ENCODE data around the gene DCAF11.
"Not testable (repeated sequence)": the region's sequence is repeated elsewhere in the genome, so short reads cannot be mapped to it uniquely, and the experiment has no call there.

The DCAF11 gene

DNA sequence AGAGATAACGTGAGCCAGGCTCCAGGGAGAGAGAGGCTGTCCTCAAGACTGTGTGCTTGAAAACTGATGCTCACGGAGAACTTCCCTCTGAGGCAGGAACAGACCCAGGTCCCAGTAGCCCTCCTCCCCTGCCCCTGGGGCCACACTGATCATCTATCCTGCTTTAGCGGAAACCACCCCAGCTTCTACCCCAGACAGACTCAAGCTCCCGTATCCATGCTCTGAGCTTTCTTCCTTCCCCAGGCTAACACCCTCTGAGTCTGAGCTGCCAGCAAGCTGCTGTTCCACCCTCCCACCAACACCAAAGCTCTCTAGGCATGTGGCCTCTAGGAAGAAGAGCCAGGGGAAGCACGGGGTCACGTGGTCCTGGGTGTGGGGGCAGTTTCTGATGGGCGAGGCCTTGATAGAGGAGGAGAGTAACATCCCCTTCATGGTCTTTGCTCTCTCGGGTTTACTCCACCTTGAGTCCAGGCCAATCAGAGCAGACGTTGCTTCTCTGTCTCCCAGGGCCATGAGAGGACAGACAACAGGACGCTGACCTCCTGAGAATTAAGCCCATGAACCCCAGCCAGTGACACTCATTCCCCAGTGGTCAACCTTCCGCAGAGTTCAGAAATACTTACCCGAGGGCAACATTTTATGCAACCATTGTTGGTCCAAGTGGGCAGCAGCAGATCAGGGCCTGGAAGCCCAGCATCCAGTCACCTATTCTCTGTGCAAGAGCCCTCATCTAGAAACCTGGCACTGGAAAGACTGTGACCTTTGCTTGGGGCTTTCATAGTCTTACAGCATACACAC is 19.1 kb upstream of the DCAF11 start:
- no peak for DNase-seq (ENCODE audit: low read depth in 2 of 2, low spot score in 1 of 2)

DNA sequence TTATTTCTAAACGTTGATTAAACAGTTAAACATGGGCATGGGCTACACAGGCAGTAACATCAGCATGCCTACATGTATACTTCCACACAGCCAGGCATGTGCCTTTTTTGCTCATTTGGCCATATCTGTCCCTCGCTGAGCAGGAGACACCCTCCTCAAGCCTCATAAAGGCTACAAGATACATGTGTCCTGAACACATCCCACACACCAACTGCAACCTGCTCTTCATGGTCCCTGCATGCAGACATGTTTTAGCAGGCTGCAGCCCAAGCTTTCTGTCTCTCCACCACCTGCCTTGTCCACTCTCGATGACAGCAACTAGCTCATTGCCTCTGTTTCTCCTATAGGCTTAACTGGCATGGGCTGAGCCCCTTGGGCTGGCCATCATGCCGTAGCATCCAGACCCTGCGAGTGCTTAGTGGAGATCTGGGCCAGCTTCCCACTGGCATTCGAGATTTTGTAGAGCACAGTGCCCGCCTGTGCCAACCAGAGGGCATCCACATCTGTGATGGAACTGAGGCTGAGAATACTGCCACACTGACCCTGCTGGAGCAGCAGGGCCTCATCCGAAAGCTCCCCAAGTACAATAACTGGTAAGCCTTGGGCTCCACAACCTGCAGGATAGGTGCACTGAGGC is 17.9 kb upstream of the DCAF11 start:
- no peak for DNase-seq (ENCODE audit: low read depth in 2 of 2, low spot score in 1 of 2)

DNA sequence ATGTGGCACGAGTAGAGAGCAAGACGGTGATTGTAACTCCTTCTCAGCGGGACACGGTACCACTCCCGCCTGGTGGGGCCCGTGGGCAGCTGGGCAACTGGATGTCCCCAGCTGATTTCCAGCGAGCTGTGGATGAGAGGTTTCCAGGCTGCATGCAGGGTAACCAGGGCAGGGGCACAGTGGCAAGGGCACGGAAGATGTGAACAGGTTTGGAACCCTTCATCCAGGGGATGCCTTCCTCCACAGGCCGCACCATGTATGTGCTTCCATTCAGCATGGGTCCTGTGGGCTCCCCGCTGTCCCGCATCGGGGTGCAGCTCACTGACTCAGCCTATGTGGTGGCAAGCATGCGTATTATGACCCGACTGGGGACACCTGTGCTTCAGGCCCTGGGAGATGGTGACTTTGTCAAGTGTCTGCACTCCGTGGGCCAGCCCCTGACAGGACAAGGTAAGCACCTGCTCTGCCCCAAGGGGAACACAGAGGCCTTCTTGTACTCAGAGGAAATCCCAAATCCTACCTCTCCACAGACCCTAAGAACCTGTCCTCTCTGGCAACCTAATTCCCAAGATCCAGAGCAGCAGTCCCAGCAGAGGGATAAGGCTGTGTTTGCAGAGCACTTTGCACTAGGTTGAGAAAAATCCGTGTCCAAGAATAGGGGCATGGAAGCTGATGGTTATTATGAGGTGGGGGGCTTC is 16.2 kb upstream of the DCAF11 start:
- no peak for DNase-seq (ENCODE audit: low read depth in 2 of 2, low spot score in 1 of 2)

DNA sequence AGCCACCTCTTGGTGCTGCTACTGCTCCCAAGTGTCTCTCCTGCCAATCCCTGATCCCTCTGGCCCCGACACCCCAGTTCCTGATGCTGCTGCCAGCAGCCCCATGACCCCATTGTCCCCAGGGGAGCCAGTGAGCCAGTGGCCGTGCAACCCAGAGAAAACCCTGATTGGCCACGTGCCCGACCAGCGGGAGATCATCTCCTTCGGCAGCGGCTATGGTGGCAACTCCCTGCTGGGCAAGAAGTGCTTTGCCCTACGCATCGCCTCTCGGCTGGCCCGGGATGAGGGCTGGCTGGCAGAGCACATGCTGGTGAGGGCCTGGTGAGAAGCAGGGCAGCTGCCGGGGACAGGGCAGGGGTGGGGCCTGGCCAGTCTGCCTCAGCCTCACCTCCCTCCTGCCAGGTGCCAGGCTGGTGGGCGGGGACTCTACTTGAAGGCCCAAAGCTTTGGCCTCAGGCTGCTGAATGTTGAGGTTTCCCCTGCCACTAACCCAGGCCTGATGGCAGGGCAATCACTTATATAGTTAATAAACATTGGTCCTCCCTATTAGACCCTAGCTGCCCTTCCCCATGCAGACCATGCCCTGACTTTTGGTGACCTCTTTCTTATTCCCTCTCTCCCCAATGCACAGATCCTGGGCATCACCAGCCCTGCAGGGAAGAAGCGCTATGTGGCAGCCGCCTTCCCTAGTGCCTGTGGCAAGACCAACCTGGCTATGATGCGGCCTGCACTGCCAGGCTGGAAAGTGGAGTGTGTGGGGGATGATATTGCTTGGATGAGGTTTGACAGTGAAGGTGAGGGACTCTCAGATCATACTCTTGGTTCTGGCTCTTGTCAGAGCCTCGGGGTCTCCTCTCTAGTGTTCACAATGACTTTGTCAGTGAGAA is 15.4 kb upstream of the DCAF11 start:
- DNase-seq (ENCODE audit: low read depth in 2 of 2, low spot score in 1 of 2): no peak

DNA sequence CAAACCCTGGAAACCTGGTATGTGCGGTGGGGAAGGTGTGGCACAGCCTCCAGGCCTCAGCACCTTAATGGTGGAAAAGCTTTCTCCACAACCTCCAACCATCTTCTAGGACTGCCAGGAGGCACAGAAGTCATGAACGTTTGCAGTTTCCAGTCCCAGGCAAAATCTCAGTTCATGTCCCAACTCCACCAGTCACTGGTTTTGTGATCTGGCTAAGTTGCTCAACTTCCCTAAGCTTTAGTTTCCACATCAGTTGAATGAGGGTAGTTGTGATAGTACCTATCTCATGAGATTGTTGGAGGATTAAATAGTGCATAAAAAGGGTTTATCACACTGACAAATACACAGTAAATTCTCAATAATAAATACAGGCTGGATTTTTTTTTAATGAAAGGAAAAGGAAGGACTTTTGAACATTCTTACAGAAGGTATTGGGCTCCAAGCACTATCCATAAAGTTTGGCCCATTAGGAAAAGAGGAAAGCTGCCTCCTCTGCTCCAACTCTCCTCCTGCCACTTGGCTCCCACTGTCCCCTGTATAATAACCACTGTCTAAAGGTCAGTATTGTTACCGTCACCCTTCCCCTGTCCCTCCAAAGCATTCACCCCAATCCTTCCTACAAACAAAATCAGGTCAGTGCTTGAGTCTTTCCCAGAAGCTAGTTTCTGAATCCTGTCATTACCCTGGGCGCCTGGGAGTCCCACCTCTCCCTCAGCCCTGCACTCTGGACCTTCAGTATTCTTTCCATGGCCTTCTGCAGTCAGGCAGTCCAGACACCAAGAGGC is 14.2 kb upstream of the DCAF11 start:
- no peak for DNase-seq (ENCODE audit: low read depth in 2 of 2, low spot score in 1 of 2)

DNA sequence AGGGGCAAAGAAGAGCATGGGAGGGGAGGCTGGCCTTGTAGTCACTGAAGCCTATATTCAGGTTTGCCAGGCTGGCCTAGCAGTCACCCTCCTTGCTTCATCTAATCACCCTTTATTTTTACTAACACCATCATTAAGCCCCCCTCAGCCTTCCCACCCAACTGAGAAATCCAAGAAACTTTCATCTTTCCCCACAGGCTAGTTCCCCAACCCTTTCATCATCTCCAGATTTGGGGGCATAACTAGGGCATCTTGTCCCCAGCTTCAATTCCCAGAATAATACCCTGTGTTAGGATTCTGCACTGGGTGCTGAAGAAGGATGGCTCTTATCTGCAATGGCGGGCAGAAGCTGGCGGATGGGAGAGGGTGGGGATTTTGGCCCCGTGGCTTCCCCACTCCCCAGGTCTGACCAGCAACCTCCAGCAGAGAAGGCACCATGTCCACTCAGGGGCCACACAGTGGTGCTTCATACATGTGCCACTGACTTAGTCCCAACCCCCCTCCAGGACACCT is 13.5 kb upstream of the DCAF11 start:
- DNase-seq (ENCODE audit: low read depth in 2 of 2, low spot score in 1 of 2): no peak

DNA sequence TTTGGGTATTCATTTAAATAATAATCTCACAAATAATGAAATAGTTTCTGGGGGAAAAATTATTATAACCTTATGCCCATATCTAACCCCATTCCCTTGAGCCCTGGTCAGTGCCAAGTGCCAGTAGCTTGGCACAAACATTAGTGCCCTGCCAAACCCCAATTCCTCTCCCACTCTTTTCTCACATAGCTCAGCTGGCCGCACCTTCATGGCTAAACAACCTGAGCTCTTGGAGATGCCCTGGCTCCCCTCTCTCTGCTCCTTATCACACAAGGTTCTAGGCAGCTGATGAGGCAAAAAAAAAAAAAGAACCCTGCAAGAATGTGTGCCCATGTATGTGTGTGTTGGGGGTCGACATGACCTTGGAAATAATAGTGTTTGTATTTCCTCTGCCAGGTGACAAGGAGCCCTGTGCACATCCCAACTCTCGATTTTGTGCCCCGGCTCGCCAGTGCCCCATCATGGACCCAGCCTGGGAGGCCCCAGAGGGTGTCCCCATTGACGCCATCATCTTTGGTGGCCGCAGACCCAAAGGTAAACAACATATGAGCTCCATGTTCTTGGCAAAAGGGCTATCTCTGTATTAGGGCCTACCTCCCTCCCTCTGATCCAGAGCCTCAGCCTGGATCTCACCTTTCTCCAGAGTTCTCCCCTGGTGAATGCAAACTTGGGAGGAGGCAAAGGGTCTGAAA is 12.1 kb upstream of the DCAF11 start:
- no peak for DNase-seq (ENCODE audit: low read depth in 2 of 2, low spot score in 1 of 2)

DNA sequence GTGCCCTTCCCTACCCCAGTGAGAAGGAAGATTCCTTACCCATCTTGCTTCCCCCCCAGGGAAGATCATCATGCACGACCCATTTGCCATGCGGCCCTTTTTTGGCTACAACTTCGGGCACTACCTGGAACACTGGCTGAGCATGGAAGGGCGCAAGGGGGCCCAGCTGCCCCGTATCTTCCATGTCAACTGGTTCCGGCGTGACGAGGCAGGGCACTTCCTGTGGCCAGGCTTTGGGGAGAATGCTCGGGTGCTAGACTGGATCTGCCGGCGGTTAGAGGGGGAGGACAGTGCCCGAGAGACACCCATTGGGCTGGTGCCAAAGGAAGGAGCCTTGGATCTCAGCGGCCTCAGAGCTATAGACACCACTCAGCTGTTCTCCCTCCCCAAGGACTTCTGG is 11.1 kb upstream of the DCAF11 start:
- DNase-seq (ENCODE audit: low read depth in 2 of 2, low spot score in 1 of 2): no peak

DNA sequence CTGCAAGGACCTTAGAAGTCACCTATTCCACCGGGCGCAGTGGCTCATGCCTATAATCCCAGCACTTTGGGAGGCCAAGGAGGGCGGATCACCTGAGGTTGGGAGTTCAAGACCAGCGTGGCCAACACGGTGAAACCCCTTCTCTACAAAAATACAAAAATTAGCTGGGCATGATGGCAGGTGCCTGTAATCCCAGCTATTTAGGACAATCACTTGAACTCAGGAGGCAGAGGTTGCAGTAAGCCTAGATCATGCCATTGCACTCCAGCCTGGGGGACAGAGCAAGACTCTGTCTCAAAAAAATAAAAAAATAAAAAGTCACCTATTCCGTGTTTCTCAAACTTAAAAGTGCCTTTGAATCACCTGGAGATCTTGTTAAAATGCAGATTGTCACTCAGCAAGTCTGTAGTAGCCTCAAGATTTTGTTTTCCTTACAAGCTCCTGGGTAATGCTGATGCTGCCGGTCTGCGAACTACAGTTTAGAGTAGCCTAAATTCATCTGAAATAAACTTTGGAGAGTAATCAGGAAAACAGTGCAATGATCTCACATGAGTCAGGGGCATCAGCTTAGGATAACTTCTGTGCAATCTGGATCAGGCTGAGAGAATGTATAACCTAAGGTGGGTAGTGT is 8.9 kb upstream of the DCAF11 start:
- DNase-seq (ENCODE audit: low read depth in 2 of 2, low spot score in 1 of 2): not testable (repeated sequence)

DNA sequence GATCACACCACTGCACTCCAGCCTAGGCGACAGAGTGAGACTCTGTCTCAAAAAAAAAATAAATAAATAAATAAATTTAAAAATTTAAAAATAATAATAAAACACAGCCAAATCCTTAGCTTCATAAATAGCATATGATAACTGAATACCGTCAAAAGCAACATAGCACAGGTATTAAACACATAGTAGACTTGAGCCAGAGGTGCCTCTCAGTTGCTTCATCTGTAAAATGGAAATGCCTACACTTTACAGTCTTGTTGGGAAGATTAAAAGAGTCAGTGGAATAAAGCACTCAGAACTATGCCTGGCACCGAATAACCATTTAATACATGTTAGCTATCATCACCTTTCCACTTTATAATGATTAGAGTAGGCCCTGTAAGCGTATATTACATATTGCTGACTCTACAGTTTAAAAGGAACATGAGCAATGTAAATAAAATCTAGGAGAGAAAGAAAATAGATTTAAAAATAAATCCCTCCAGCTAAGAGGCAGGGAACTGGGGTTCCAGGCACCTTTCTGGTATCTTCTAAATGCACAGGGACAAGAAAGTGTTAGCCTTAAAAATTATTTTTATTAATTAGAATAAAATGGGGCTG is 7.8 kb upstream of the DCAF11 start:
- DNase-seq (ENCODE audit: low read depth in 2 of 2, low spot score in 1 of 2): no peak

DNA sequence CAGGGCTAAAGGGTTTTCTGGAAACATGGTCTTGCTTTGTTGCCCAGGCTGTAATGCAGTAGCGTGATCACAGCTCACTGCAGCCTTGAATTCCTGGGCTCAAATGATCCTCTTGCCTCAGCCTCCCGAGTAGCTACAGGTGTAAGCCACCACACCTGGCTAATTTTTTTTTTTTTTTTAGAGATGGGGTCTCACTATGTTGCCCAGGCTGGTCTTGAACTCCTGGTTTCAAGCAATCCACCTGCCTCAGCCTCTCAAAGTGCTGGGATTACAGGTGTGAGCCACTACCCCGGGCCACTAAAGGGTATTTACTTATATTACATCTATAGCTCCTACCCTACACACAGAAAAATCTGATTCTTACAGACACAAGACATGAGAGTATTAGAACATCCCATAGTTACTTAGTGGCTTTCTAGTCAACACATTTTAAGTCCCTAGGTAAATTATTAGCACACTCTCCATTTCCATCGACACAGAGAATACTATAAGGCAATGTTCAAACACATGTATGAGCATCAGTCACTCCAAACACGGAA is 6.2 kb upstream of the DCAF11 start:
- no peak for DNase-seq (ENCODE audit: low read depth in 2 of 2, low spot score in 1 of 2)

DNA sequence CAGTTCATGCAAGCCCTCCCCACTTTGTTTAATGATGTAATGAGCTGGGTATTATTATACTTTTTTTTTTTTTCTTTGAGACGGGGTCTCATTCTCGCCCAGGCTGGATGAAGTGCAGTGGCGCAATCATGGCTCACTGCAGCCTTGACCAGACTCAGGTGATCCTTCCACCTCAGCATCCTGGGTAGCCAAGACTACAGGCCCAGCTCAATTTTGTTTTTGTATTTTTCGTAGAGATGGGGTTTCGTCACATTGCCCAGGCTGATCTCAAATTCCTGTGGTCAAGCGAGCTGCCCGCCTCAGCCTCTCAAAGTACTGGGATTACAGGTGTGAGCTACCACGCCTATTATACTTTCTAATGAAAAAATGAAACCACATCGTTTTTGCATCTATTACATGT is 4.5 kb upstream of the DCAF11 start:
- no peak for DNase-seq (ENCODE audit: low read depth in 2 of 2, low spot score in 1 of 2)

DNA sequence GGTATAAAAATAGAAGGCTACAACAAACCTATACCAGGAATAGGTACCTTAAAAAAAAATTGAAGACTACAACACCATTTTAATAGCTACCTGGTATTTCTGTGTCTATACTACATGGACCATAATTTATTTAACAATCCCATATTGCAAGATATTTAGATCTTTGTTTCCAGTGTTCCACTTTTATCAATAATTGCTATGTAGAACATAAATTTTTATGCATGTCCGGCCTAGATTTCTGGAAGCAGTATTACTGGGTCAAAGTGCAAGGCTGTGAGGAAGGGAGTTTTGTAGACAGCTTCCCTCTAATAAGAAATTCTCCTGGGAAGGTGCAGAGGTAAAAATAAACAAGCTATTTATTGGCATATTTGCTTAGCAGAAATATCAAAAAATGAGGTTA is 4.1 kb upstream of the DCAF11 start:
- DNase-seq (ENCODE audit: low read depth in 2 of 2, low spot score in 1 of 2): no peak

DNA sequence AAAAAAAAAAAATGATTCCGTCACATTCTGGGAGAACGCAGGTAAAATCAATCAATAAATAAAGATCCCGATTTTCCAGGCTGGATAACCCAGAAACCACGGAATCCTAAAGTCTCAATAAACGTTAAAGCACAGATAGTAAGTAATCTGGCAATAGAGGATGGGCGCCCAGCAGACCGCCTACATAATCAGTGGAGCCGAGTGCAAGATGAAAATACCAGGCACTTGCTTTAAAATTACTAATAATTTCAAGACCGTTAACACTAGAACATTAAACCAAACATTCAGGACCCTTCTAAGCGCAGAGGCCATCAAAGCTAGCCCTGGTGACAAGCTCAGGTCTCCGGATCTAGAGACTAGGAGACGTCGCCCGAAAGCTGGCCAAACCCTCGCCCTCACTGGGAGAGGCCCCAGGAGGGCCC is 1.2 kb upstream of the DCAF11 start:
- no peak for DNase-seq (ENCODE audit: low read depth in 2 of 2, low spot score in 1 of 2)

DNA sequence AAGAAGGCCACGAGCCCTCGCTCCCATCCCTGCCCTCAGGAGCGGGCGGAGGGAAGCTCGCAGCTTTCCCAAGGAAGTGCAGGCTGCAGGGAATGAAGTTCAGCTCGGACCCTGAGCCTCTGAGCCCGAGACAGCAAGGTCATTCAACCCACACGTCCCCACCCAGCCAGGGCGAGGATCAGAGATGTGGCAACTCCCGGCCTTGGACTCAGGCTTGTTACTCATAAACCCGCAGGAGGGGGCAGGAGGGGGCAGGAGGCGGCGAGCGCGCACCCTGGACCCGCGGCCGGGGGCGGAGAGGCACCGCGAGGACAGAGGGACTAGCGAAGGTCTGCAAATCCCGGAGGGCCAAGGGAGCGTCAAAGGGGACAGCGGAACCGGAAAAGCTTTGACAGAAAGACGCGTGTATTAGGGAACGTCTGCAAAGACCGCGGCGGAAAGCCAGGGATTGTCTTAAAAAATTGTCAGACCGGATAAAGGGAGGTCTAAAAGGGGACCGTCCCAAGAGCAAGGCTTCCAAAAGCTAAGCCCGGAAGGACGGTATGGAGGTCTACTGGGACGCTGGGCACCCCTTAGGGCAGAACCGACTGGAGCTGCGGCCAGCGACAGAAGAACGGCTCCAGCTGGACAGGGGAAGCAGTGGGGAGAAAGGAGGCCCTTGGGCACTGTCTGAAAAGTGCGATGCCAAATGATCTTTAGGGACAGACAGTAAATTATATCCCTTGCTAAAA is 611 bp upstream of the DCAF11 start:
- peak; percentile 51 to 54 for DNase-seq (ENCODE audit: low read depth in 2 of 2, low spot score in 1 of 2)

DNA sequence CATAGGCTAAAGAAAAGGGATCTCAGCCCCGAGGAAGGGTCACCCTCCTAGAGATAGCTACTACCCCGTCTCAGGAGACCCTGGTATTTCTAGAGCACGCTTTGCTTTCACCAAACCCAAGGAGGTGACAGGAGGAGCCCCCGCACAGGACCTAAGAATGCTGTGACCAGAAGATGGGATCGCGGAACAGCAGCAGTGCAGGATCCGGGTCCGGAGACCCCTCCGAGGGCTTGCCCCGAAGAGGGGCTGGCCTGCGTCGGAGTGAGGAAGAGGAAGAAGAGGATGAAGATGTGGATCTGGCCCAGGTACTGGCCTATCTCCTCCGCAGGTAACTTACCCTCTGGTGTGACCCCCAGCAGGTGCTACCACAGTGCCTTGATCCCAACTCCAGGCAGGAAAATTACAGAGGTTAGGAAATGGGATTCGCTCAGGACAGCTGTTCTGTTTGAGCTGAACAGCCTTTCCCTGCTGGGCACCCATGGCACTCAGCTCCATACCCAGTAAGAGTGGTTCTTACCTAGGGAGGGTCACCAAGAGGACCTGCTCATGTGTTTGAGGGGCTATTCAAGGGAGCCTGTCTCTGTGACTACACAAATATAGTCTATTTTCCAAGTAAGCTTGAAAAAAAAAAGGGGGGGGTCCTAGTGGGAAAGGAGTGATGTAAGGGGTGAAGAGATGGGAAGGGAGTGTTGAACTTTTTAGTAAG is 998 bp downstream of the DCAF11 start:
- DNase-seq (ENCODE audit: low read depth in 2 of 2, low spot score in 1 of 2): no peak

DNA sequence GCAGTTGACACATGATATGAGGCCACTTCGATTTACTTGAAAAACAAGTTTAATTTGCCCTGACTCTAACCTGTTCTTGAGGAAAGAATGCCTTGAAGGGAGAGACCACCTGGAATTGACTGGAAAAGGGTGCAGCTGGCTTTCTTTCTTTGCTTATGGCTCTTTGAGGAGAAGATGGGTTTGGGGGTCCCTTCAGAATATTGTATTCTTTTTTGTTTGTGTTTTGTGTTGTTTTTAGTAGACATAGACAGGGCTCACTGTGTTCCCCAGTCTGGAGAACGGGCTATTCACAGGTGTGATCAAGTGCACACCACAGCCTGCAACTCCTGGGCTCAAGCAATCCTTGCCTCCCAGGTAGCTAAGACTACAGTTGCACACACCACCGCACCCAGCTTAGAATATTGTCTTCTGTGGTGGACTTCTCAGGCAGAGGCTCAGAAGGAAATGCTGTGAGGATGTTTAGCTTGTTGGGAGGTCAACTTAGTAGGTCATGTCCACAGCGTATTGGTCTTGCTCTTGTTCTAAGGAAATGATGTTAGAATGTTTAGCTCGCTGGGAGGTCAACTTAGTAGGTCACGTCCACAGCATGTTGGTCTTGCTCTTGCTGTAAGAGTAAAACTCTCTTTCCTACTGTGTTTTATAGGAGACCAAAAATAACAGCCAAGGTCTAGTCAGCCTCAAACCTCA is 1.7 kb downstream of the DCAF11 start:
- no peak for DNase-seq (ENCODE audit: low read depth in 2 of 2, low spot score in 1 of 2)
